ENCODE data around the gene TTC9C. TPM values are rescaled to one million over a fixed set of nuclear protein-coding genes. Genes with fewer than 3 reads are reported as not detected.
A peak's percentile ranks its signal among the peaks of the same experiment; 100 is the strongest.
"Not testable (repeated sequence)": the region's sequence is repeated elsewhere in the genome, so short reads cannot be mapped to it uniquely, and the experiment has no call there.

Gene TTC9C
- total and polyA plus RNA-seq, 2 donors (not counting 3 experiments of a cell fraction or from before 2014, with no cell fraction given): 27.4 to 43.5 TPM

- intact Hi-C loops (cut with micrococcal nuclease): loop anchor here (1.0 to 2.0 kb wide), 4 partner anchors 8 to 32 kb away; partner anchors contain the start of genes TAF6L, TMEM179B and TTC9C
- H3K79me2 ChIP-seq (ENCODE audit: control insufficient read depth, insufficient read depth, low read length); dilution Hi-C loops (cut with MboI; ENCODE audit: extremely low pct_ligation_motif_present, low sequenced_read_pairs); H3K27ac ChIP-seq (ENCODE audit: insufficient read depth, low read depth, low read length); H3K36me3 ChIP-seq (ENCODE audit: control insufficient read depth in 2 of 2, extremely low read depth in 1 of 2, insufficient read depth in 2 of 2, low read length in 2 of 2); H3K9me1 ChIP-seq (replicated peaks; ENCODE audit: control insufficient read depth, extremely low read depth, insufficient read depth, low read length); H3K9me3 ChIP-seq (replicated peaks; ENCODE audit: control insufficient read depth, insufficient read depth, low read length); BruUV-seq (replicated peaks); H4K20me1 ChIP-seq (replicated peaks; ENCODE audit: control insufficient read depth, extremely low read depth, insufficient read depth, low read length); H3K9ac ChIP-seq (replicated peaks; ENCODE audit: extremely low read depth, insufficient read depth, low read length); H3K27me3 ChIP-seq (ENCODE audit: control insufficient read depth in 2 of 2, insufficient read depth in 2 of 2, low read length in 2 of 2); DNase-seq (ENCODE audit: low read depth, low spot score); H3K4me1 ChIP-seq (ENCODE audit: control insufficient read depth, extremely low read depth, insufficient read depth, low read length); FAIRE-seq: not testable (repeated sequence)
- Histone ChIP-seq H3K4me2 (ENCODE audit: insufficient read depth, low read length) (peak overlapping the region; percentile 6), H2AFZ (ENCODE audit: low read depth, low read length) (peak overlapping the region; percentile 23), H3K4me3 (replicated peaks in 1 of 3; ENCODE audit: insufficient read depth in 1 of 3, low read depth in 1 of 3, low read length in 3 of 3) (peak overlapping the region in 1 of 3 experiments; percentile 89)
- ChIA-PET POLR2A (interaction anchor here (0.9 to 2.5 kb wide), 2 partner anchors 33 to 80 kb away, joined by 3 to 13 read pairs; partner anchors contain the start of gene HNRNPUL2), CTCF (interaction anchor here (1.0 to 3.1 kb wide), 5 partner anchors 7 to 29 kb away, joined by 3 to 15 read pairs (median 5); partner anchors contain the start of genes TAF6L, TMEM179B and ZBTB3)
Measured at GRCh38 chr11:62760867-62761227, 32.6 kb downstream of the TTC9C start.

DNA sequence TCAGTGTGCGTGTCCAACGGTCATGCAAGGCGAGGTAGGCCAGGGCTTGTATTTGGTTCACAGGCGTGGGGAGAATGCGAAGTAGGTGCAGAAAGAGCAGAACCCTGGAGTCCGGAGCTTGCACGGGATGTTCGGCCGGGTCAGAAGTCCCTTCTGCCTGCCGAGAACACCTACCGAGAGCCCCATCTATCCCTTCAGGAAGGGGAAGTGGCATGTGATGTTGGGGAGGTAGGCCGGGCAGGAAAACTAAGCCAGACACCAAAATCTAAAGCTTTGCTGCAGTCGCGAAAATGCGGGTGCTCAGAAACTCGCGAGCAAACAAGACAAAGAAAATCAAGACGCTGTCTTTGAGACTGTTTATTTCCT lies 42.5 kb downstream of the TTC9C start:
- BruUV-seq (replicated peaks): TSS peak; percentile 60
- intact Hi-C loops (cut with micrococcal nuclease) (loop anchor here (1.0 to 5.0 kb wide), 5 partner anchors 9 to 112 kb away; partner anchors contain the start of genes HNRNPUL2, POLR2G and SLC3A2), dilution Hi-C loops (cut with MboI; ENCODE audit: extremely low pct_ligation_motif_present, low sequenced_read_pairs) (no loop called here)
- H3K9me1 ChIP-seq (replicated peaks; ENCODE audit: control insufficient read depth, extremely low read depth, insufficient read depth, low read length): no peaks in the 10 kb centered on the region
- peak overlapping the region; percentile 46 for H3K9ac ChIP-seq (replicated peaks; ENCODE audit: extremely low read depth, insufficient read depth, low read length)
- H4K20me1 ChIP-seq (replicated peaks; ENCODE audit: control insufficient read depth, extremely low read depth, insufficient read depth, low read length): no peaks in the 10 kb centered on the region
- peak overlapping the region; percentile 2 to 53 (median 34) for H3K4me3 ChIP-seq (replicated peaks in 1 of 3; ENCODE audit: insufficient read depth in 1 of 3, low read depth in 1 of 3, low read length in 3 of 3)
- H3K4me2 ChIP-seq (ENCODE audit: insufficient read depth, low read length): peak overlapping the region; percentile 82
- H3K36me3 ChIP-seq (ENCODE audit: control insufficient read depth in 2 of 2, extremely low read depth in 1 of 2, insufficient read depth in 2 of 2, low read length in 2 of 2): peaks cover 0 to 12% of the 10 kb centered on the region in 2 experiments
- ChIA-PET POLR2A (interaction anchor here (0.6 to 2.0 kb wide), 4 partner anchors 9 to 111 kb away, joined by 3 to 18 read pairs (median 7); partner anchors contain the start of genes POLR2G and ZBTB3), CTCF (interaction anchor here (0.8 to 3.5 kb wide), 6 partner anchors 10 to 376 kb away, joined by 3 to 42 read pairs (median 6); partner anchors contain the start of genes HNRNPUL2, POLR2G, TMEM179B and ZBTB3)
- H3K27me3 ChIP-seq (ENCODE audit: control insufficient read depth in 2 of 2, insufficient read depth in 2 of 2, low read length in 2 of 2): no peaks in the 10 kb centered on the region
- H2AFZ ChIP-seq (ENCODE audit: low read depth, low read length): peak overlapping the region; percentile 89
- H3K4me1 ChIP-seq (ENCODE audit: control insufficient read depth, extremely low read depth, insufficient read depth, low read length): peaks cover 11% of the 10 kb centered on the region
- peak overlapping the region; percentile 39 for H3K27ac ChIP-seq (ENCODE audit: insufficient read depth, low read depth, low read length)
- DNase-seq (ENCODE audit: low read depth, low spot score) (no peak), FAIRE-seq (no peak)
- peaks cover 2% of the 10 kb centered on the region for H3K79me2 ChIP-seq (ENCODE audit: control insufficient read depth, insufficient read depth, low read length)
- no peaks in the 10 kb centered on the region for H3K9me3 ChIP-seq (replicated peaks; ENCODE audit: control insufficient read depth, insufficient read depth, low read length)
- TF ChIP-seq MYC (IDR thresholded peaks at IDR 0.05; ENCODE audit: low read depth, low read length) (no peak), JUN (IDR thresholded peaks at IDR 0.05; ENCODE audit: borderline replicate concordance, insufficient read depth, insufficient read length, low read depth) (no peak), FOS (IDR thresholded peaks at IDR 0.05; ENCODE audit: borderline replicate concordance, insufficient read depth, low read length) (no peak), CTCF (IDR thresholded peaks at IDR 0.05; ENCODE audit: extremely low read depth in 1 of 2, insufficient read depth in 1 of 2, low read depth in 1 of 2, low read length in 2 of 2) (no peak), POLR2AphosphoS5 (IDR thresholded peaks at IDR 0.05; ENCODE audit: insufficient read depth, low read depth, low read length) (no peak), EZH2 (IDR thresholded peaks at IDR 0.05; ENCODE audit: borderline replicate concordance, low read depth, low read length, severe bottlenecking) (no peak), POLR2A (IDR thresholded peaks at IDR 0.05; ENCODE audit: low read depth, low read length) (no peak), GATA2 (IDR thresholded peaks at IDR 0.05; ENCODE audit: insufficient read depth, insufficient read length, low read depth, low read length) (no peak)
- TF ChIP-seq, protein P1, sequence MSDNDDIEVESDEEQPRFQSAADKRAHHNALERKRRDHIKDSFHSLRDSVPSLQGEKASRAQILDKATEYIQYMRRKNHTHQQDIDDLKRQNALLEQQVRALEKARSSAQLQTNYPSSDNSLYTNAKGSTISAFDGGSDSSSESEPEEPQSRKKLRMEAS (IDR thresholded peaks at IDR 0.05; ENCODE audit: insufficient read depth, insufficient read length): no peak
